Mucosa of descending colon (tissue), 3 donors: ENCODE results near the gene ARL14EP. TPM values are rescaled to one million over a fixed set of nuclear protein-coding genes. Genes with fewer than 3 reads are reported as not detected.

Experiments used
- ATAC-seq: fragments of 200-7000 bp; cut with Tn5 transposase; one replicate; pipeline ENCODE4 v1.9.1; 2020; ENCODE audit warnings: mild to moderate bottlenecking, moderate library complexity
- DNase-seq, 3 donors: peaks; one replicate each; pipeline ENCODE4 v3.0.0-alpha.2; 2020
- H3K36me3 ChIP-seq: fragments of 200-600 bp; one replicate; pipeline ENCODE4 v1.8.0; 2021; ENCODE audit warnings: low read depth, mild to moderate bottlenecking
- H3K4me1 ChIP-seq: fragments of 200-600 bp; one replicate; pipeline ENCODE4 v1.8.0; 2021; ENCODE audit warnings: low read depth, mild to moderate bottlenecking
- H3K4me3 ChIP-seq: fragments of 200-600 bp; one replicate; pipeline ENCODE4 v1.8.0; 2021; ENCODE audit warnings: mild to moderate bottlenecking
- H3K9me3 ChIP-seq: fragments of 200-600 bp; one replicate; pipeline ENCODE4 v1.8.0; 2021; ENCODE audit warnings: mild to moderate bottlenecking
- CTCF ChIP-seq: fragments of 200-600 bp; IDR thresholded peaks from one replicate; pipeline ENCODE4 v1.8.0; 2022; ENCODE audit warnings: antibody characterized with exemption, mild to moderate bottlenecking
- intact Hi-C, 2 donors: fragments of 100-400 bp; cut with DNase I in 1 of 2; cut with micrococcal nuclease in 1 of 2; formaldehyde crosslinking; loops; one replicate each; pipeline versions ENCODE4 v1.11.0 to v1.11.1; 2022; cut with DNase I, micrococcal nuclease
- total RNA-seq, 3 donors: library from RNA; stranded (reverse); fragmentation: NEBNext Ultra II Directional in 2 of 3; extraction: Animal tissue kit (Norgen Biotek cat#: 25700) in 2 of 3; gene quantifications; one replicate each; pipeline versions ENCODE4 v1.2.1 to v1.2.4, GENCODE V29; 2021 to 2023
- donor health status: DM: no; HTN: no; CAD: no; lungs with moderate emphysema.
- donor health status: DM: no; HTN: no; CAD: no.
- donor health status: DM: no; HTN: yes; CAD: no.

ARL14EP gene
- total RNA-seq, 3 donors from 2014 or later, result 9.8 to 23.0 (median 14.7) TPM

GRCh38 chr11:30304620-30305019, 18.3 kb upstream of the ARL14EP start:
- ATAC-seq (no peak), DNase-seq (no peak)
- intact Hi-C loops, result no loop called here
- Histone ChIP-seq H3K4me3 (no peak overlapping the region), H3K36me3 (no peaks in the 10 kb centered on the region), H3K9me3 (no peaks in the 10 kb centered on the region), H3K4me1 (no peaks in the 10 kb centered on the region)
- no peak for TF ChIP-seq CTCF

- no peak for DNase-seq
These were observed 12.3 kb upstream of the ARL14EP start for GRCh38 chr11:30310623-30311022.

GRCh38 chr11:30311189-30311588, 11.7 kb upstream of the ARL14EP start:
- H3K4me3 ChIP-seq, result no peak overlapping the region
- no peaks in the 10 kb centered on the region for H3K9me3 ChIP-seq
- DNase-seq (no peak), ATAC-seq (no peak)
- no peaks in the 10 kb centered on the region for H3K4me1 ChIP-seq
- TF ChIP-seq CTCF, result no peak
- H3K36me3 ChIP-seq, result no peaks in the 10 kb centered on the region
- intact Hi-C loops, result no loop called here

More at GRCh38 chr11:30310623-30311022, 12.3 kb upstream of the ARL14EP start:
- intact Hi-C loops, result no loop called here
- no peaks in the 10 kb centered on the region for H3K9me3 ChIP-seq
- TF ChIP-seq CTCF, result no peak
- H3K4me3 ChIP-seq, result no peak overlapping the region
- no peaks in the 10 kb centered on the region for H3K36me3 ChIP-seq
- no peak for ATAC-seq
- H3K4me1 ChIP-seq, result no peaks in the 10 kb centered on the region

- intact Hi-C loops, result no loop called here
- no peak for TF ChIP-seq CTCF
- ATAC-seq, result no peak
- Histone ChIP-seq H3K4me1 (no peaks in the 10 kb centered on the region), H3K4me3 (no peak overlapping the region), H3K36me3 (no peaks in the 10 kb centered on the region), H3K9me3 (no peaks in the 10 kb centered on the region)
- DNase-seq, result no peak
These were observed 10.7 kb upstream of the ARL14EP start for GRCh38 chr11:30312243-30312642.

GRCh38 chr11:30313580-30313979, 9.3 kb upstream of the ARL14EP start:
- no peak for ATAC-seq
- no peak for DNase-seq
- TF ChIP-seq CTCF, result no peak
- H3K9me3 ChIP-seq, result no peaks in the 10 kb centered on the region
- intact Hi-C loops, result no loop called here
- H3K36me3 ChIP-seq, result no peaks in the 10 kb centered on the region
- H3K4me3 ChIP-seq, result no peak overlapping the region
- H3K4me1 ChIP-seq, result no peaks in the 10 kb centered on the region

- intact Hi-C loops, result no loop called here
- DNase-seq, result no peak
- Histone ChIP-seq H3K36me3 (no peaks in the 10 kb centered on the region), H3K9me3 (no peaks in the 10 kb centered on the region), H3K4me1 (no peaks in the 10 kb centered on the region), H3K4me3 (no peak overlapping the region)
- TF ChIP-seq CTCF, result no peak
- no peak for ATAC-seq
These were observed 8.3 kb upstream of the ARL14EP start for GRCh38 chr11:30314625-30315024.
